Activated CD4-positive, alpha-beta T cell treated with anti-CD3 and anti-CD28 coated beads, Interleukin-2, amount 10 ng/mL, durations not matched to agents 7 days and 5 days (primary cell): ENCODE measurements around the gene VWA5A. TPM values are rescaled to one million over a fixed set of nuclear protein-coding genes. Genes with fewer than 3 reads are reported as not detected.
A peak's percentile ranks its signal among the peaks of the same experiment; 100 is the strongest.

Experiments used
- CTCF ChIA-PET: fragments of 350-600 bp; sonication (Branson Sonifier 250); formaldehyde crosslinking; loops from one replicate; lab custom pipeline; 2021; ENCODE audit warnings: antibody characterized with exemption; lab: Charles Lee
- POLR2A ChIA-PET: fragments of 350-600 bp; sonication (Branson Sonifier 250); formaldehyde crosslinking; loops from one replicate; lab custom pipeline; 2021; ENCODE audit warnings: antibody characterized with exemption; lab: Charles Lee
- DNase-seq: peaks from one replicate; pipeline ENCODE4 v3.0.0-alpha.2; 2020
- H3K27ac Mint-ChIP-seq: one replicate; pipeline ENCODE4 v1.8.0; 2021; ENCODE audit warnings: mild to moderate bottlenecking, moderate library complexity, mixed read lengths
- H3K27me3 Mint-ChIP-seq: one replicate; pipeline ENCODE4 v1.8.0; 2021; ENCODE audit warnings: mixed read lengths
- H3K36me3 Mint-ChIP-seq: one replicate; pipeline ENCODE4 v1.8.0; 2021; ENCODE audit warnings: low read depth, mixed read lengths
- H3K4me1 Mint-ChIP-seq: one replicate; pipeline ENCODE4 v1.8.0; 2021; ENCODE audit warnings: mixed read lengths
- H3K4me3 Mint-ChIP-seq: one replicate; pipeline ENCODE4 v1.8.0; 2021; ENCODE audit warnings: mild to moderate bottlenecking, moderate library complexity, mixed read lengths
- H3K9me3 Mint-ChIP-seq: one replicate; pipeline ENCODE4 v1.8.0; 2021; ENCODE audit warnings: mixed read lengths
- total RNA-seq, 2 experiments: library from RNA; stranded (reverse); gene quantifications; one replicate each; pipeline ENCODE4 v1.2.3, GENCODE V29; 2021

VWA5A gene
- total RNA-seq: 1 to 10 TPM; 6.7 to 6.8 TPM

- H3K9me3 Mint-ChIP-seq: no peaks in the 10 kb centered on the region
- POLR2A ChIA-PET: interaction anchor here (0.7 kb wide), 1 partner anchor 405 kb away, joined by 3 read pairs; no protein-coding TSS in a partner anchor
- DNase-seq: peak; percentile 86
- peaks cover 12% of the 10 kb centered on the region for H3K27me3 Mint-ChIP-seq
- CTCF ChIA-PET: no interaction called here
- peaks cover 20% of the 10 kb centered on the region for H3K4me1 Mint-ChIP-seq
- peak within 1 kb of the TSS; percentile 87 for H3K4me3 Mint-ChIP-seq
- peaks cover 13% of the 10 kb centered on the region for H3K36me3 Mint-ChIP-seq
- peak within 1 kb of the TSS; percentile 92 for H3K27ac Mint-ChIP-seq
Measured at GRCh38 chr11:124114942-124115781, at the start of gene VWA5A. VWA5A (plus strand) TSS chr11:124115450; CDS start chr11:124117512, 2,062 bp downstream.

DNA sequence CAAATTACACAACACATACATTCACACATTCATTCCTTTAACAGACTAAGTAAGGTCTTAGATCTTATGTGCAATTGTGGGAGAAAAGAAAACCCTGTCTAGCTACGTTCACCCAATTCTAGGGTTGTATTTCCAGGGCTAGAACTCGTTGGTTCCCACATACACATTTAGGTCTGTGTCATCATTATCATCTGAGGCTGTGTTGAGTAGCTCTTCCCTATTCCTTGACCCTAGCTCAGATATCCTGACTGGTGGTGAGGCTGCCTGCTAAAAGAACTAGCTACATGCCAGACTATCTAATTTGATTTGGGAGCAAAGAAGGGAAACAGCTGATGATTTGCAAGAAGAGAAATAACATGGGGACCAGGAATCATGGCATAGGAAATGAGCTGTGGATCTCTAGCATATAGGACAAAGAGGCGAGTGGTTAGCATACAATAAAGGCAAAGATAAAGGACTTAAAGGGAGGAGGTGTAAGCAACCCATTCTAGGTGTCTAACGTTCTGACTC is 46.6 kb upstream of the VWA5A start:
- H3K27ac Mint-ChIP-seq: no peak overlapping the region
- no peaks in the 10 kb centered on the region for H3K9me3 Mint-ChIP-seq
- ChIA-PET CTCF (interaction anchor here (0.5 to 1.2 kb wide), 2 partner anchors 9 to 747 kb away, joined by 3 to 4 read pairs; no protein-coding TSS in a partner anchor), POLR2A (no interaction called here)
- peaks cover 11% of the 10 kb centered on the region for H3K4me1 Mint-ChIP-seq
- no peak for DNase-seq
- H3K4me3 Mint-ChIP-seq: no peak overlapping the region
- H3K27me3 Mint-ChIP-seq: peaks cover 24% of the 10 kb centered on the region
- H3K36me3 Mint-ChIP-seq: no peaks in the 10 kb centered on the region

- POLR2A ChIA-PET: no interaction called here
- Mint-ChIP-seq H3K27ac (no peak overlapping the region), H3K4me3 (peak overlapping the region; percentile 46), H3K4me1 (peaks cover 11% of the 10 kb centered on the region), H3K27me3 (peaks cover 25% of the 10 kb centered on the region), H3K9me3 (no peaks in the 10 kb centered on the region), H3K36me3 (no peaks in the 10 kb centered on the region)
- peak; percentile 58 for DNase-seq
- CTCF ChIA-PET: interaction anchor here (1.0 to 1.2 kb wide), 3 partner anchors 8 to 125 kb away, joined by 3 to 4 read pairs (median 3); no protein-coding TSS in a partner anchor
Measured at GRCh38 chr11:124069429-124070401, 45.5 kb upstream of the VWA5A start.

DNA sequence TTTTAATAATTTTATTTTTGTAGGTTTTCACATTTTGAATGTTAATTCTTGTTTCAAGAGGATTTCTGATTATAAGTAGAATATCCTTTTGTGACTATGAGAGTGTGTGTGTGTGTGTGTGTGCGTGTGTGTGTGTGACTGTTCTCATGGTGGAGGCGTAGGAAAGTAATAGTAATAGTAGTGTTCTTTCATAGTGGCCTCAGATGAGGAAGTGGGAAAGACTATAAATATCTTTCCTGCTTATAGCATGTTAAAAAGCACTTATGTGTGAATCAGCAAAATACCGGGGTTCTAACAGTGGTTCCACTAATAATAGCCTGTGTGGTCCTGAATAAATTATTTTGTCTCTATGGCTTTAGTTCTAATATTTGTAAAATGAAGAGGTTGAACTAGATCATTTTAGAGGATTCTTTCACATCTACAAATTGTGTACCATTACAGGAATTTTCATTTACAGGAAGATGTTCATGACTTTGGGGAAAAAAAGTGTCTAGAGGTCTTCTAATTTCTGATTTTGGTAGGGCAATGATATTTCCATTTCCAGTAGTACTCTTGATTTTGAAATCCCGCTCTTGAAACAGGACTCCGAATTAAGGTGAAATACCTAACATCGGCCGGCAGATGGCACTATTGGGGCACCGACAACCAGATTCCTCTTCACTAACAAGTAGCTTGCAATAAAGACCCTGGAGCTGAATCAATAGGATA is 44.2 kb upstream of the VWA5A start:
- no peak overlapping the region for H3K4me3 Mint-ChIP-seq
- POLR2A ChIA-PET: no interaction called here
- H3K27me3 Mint-ChIP-seq: peaks cover 29% of the 10 kb centered on the region

GRCh38 chr11:124071623-124071948 is 43.7 kb upstream of the VWA5A start:
- no peaks in the 10 kb centered on the region for H3K9me3 Mint-ChIP-seq
- CTCF ChIA-PET: interaction anchor here (1.0 to 1.4 kb wide), 2 partner anchors 123 to 134 kb away, joined by 4 to 11 read pairs; no protein-coding TSS in a partner anchor
- no peak for DNase-seq

More for the DNA sequence above, 44.2 kb upstream of the VWA5A start:
- CTCF ChIA-PET: interaction anchor here (1.0 to 1.4 kb wide), 2 partner anchors 123 to 134 kb away, joined by 4 to 11 read pairs; no protein-coding TSS in a partner anchor
- H3K4me1 Mint-ChIP-seq: peaks cover 11% of the 10 kb centered on the region
- H3K9me3 Mint-ChIP-seq: no peaks in the 10 kb centered on the region
- no peak overlapping the region for H3K27ac Mint-ChIP-seq
- no peaks in the 10 kb centered on the region for H3K36me3 Mint-ChIP-seq
- peak; percentile 73 for DNase-seq

GRCh38 chr11:124072147-124072546 is 43.1 kb upstream of the VWA5A start:
- CTCF ChIA-PET: interaction anchor here (1.0 to 1.4 kb wide), 2 partner anchors 122 to 133 kb away, joined by 4 to 11 read pairs; no protein-coding TSS in a partner anchor
- no peaks in the 10 kb centered on the region for H3K9me3 Mint-ChIP-seq
- H3K4me3 Mint-ChIP-seq: no peak overlapping the region
- H3K27ac Mint-ChIP-seq: no peak overlapping the region
- POLR2A ChIA-PET: no interaction called here
- H3K36me3 Mint-ChIP-seq: no peaks in the 10 kb centered on the region
- no peak for DNase-seq
- peaks cover 13% of the 10 kb centered on the region for H3K4me1 Mint-ChIP-seq
- H3K27me3 Mint-ChIP-seq: peaks cover 33% of the 10 kb centered on the region

More at GRCh38 chr11:124071623-124071948, 43.7 kb upstream of the VWA5A start:
- Mint-ChIP-seq H3K27me3 (peaks cover 31% of the 10 kb centered on the region), H3K4me3 (no peak overlapping the region), H3K36me3 (no peaks in the 10 kb centered on the region), H3K27ac (no peak overlapping the region), H3K4me1 (peaks cover 13% of the 10 kb centered on the region)
- POLR2A ChIA-PET: no interaction called here

DNA sequence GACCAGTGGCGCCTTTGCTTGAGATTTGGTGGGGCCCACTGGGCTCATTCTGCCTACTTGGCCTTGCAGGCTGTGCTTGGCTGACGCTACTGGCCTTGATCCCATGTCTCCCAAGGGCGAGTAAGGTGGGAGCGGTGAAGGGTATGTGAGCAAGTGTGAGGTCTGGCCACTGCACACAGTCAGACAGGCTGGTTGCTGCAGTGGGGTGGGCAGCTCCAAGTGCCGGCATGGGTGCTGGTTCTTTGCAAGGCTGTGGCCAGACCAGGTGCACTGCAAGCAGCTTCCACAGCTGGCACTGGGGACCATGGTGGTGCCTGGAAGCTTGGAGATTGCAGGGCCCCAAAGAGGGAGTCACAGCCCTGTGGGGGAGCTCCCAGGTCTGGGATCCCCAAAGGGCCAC is 40.7 kb upstream of the VWA5A start:
- Mint-ChIP-seq H3K9me3 (no peaks in the 10 kb centered on the region), H3K27me3 (peaks cover 27% of the 10 kb centered on the region), H3K27ac (no peak overlapping the region), H3K4me1 (peaks cover 12% of the 10 kb centered on the region), H3K36me3 (no peaks in the 10 kb centered on the region), H3K4me3 (no peak overlapping the region)
- CTCF ChIA-PET: no interaction called here
- POLR2A ChIA-PET: no interaction called here
- DNase-seq: no peak

- Mint-ChIP-seq H3K27me3 (peaks cover 23% of the 10 kb centered on the region), H3K4me1 (peaks cover 9% of the 10 kb centered on the region), H3K4me3 (no peak overlapping the region), H3K9me3 (no peaks in the 10 kb centered on the region), H3K36me3 (no peaks in the 10 kb centered on the region), H3K27ac (no peak overlapping the region)
- POLR2A ChIA-PET: no interaction called here
- CTCF ChIA-PET: no interaction called here
- no peak for DNase-seq
Measured at GRCh38 chr11:124075492-124075840, 39.8 kb upstream of the VWA5A start.

DNA sequence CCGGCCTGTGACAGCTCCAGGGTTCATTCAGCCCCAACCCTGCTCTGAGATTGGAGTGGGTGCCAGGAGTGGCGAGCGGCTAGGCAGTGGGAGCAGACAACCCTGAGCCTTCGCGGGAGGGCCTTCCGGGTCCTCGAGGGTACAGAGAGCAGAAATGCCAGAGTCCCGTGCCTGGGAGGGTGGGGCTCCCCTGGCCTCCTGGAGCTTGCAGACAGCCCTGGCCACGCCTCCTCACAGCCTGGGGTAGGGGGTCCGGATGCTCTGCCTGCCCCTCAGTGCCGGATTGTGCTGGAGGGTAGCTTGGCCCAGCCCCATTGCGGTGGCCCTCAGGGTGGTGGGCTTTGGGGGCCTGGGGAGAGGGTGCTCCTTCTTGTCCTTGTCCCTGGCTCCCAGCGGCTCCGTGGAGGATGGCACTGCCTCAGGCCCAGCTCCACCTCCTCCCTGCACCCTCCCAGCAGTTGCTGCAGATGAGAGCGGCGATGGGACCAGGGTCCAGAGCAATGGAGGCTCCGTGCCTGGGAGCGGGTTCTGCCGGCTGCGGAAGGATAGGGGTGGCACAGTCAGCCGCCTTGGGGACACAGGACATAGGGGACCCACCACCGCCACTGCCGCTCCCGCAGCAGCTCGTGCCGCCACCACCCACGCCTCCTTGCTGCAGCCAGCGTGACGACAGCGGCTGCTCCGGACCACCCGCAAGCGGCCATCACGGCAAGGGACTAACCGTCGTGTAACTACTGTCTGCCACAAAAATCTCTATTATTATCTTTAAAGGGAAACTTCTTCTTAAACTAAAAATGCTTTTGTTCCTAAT is 39.2 kb upstream of the VWA5A start:
- no peak overlapping the region for H3K27ac Mint-ChIP-seq
- DNase-seq: no peak
- no peaks in the 10 kb centered on the region for H3K9me3 Mint-ChIP-seq
- H3K4me1 Mint-ChIP-seq: peaks cover 6% of the 10 kb centered on the region
- POLR2A ChIA-PET: no interaction called here
- H3K36me3 Mint-ChIP-seq: no peaks in the 10 kb centered on the region
- H3K27me3 Mint-ChIP-seq: peaks cover 23% of the 10 kb centered on the region
- CTCF ChIA-PET: no interaction called here
- H3K4me3 Mint-ChIP-seq: peak overlapping the region; percentile 40

DNA sequence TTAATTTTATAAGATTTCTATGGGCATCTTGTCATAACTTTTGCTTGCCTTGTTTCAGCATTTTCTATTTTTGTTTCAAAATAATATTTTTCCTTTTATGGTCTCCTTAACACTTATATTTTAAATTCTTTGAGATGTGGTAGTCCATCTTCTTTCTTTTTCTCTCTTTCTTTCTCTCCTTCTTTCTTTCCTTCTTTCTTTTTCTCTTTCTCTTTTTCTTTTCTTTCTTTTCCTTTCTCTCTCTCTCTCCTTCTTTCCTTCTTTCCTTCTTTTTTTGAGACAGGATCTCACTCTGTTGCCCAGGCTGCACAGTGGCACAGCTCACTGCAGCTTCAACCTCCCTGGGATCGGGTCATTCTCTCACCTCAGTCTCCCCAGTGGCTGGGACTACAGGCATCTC is 38.0 kb upstream of the VWA5A start:
- H3K4me1 Mint-ChIP-seq: peaks cover 2% of the 10 kb centered on the region
- H3K4me3 Mint-ChIP-seq: no peak overlapping the region
- no peaks in the 10 kb centered on the region for H3K36me3 Mint-ChIP-seq
- no peaks in the 10 kb centered on the region for H3K9me3 Mint-ChIP-seq
- H3K27ac Mint-ChIP-seq: no peak overlapping the region
- DNase-seq: no peak
- ChIA-PET CTCF (interaction anchor here (1.6 kb wide), 1 partner anchor 8 kb away, joined by 4 read pairs; no protein-coding TSS in a partner anchor), POLR2A (interaction anchor here (0.6 kb wide), 1 partner anchor 859 kb away, joined by 6 read pairs; no protein-coding TSS in a partner anchor)
- H3K27me3 Mint-ChIP-seq: peaks cover 25% of the 10 kb centered on the region

DNA sequence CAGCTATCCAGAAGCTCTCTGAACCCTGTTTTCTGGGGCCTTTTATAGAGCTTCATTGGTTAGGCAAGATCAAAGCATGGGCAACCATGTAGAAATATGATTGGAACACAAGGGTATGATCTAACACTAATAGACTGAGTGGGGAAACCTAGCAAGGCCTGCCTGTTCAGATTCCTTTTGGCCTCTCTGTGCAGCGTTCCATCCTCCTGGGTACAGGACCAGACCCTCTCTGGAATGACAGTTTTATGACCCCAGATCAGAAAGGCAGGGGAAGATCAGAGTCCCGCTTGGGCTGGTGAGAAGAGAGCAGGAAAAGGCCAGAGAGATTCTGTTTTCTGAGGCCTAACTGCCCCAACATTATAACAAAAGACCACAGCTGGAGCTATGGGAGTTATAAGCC is 36.7 kb upstream of the VWA5A start:
- H3K9me3 Mint-ChIP-seq: no peaks in the 10 kb centered on the region
- POLR2A ChIA-PET: no interaction called here
- CTCF ChIA-PET: interaction anchor here (1.6 kb wide), 1 partner anchor 9 kb away, joined by 4 read pairs; no protein-coding TSS in a partner anchor
- no peak overlapping the region for H3K4me3 Mint-ChIP-seq
- H3K4me1 Mint-ChIP-seq: peaks cover 2% of the 10 kb centered on the region
- peaks cover 34% of the 10 kb centered on the region for H3K27me3 Mint-ChIP-seq
- no peaks in the 10 kb centered on the region for H3K36me3 Mint-ChIP-seq
- no peak overlapping the region for H3K27ac Mint-ChIP-seq
- no peak for DNase-seq
